MM.1S (cell line): ENCODE data around the gene FGGY.

Source experiments
- DNase-seq: peaks from one replicate; pipeline ENCODE4 v3.0.0-alpha.2; 2015
- H2AFZ ChIP-seq: fragments of 300-600 bp; sonication (generic); 2 replicates; pipeline ENCODE4 v1.6.0; 2016; ENCODE audit warnings: antibody characterized with exemption, low read length
- H3F3A ChIP-seq: fragments of 300-600 bp; sonication (generic); 2 replicates; pipeline ENCODE4 v1.6.1; 2016; ENCODE audit warnings: mild to moderate bottlenecking, antibody characterized with exemption, low read length, moderate library complexity, mixed read lengths; ENCODE audit not compliant: insufficient read depth
- H3K27ac ChIP-seq: fragments of 300-600 bp; sonication (generic); 2 replicates; pipeline ENCODE4 v1.5.1; 2016; ENCODE audit warnings: mild to moderate bottlenecking, low read length
- H3K27me3 ChIP-seq: fragments of 300-600 bp; sonication (generic); replicated peaks from 2 replicates; pipeline ENCODE4 v1.6.0; 2016; ENCODE audit warnings: low read length; ENCODE audit not compliant: insufficient read depth
- H3K36me3 ChIP-seq: fragments of 300-600 bp; sonication (generic); replicated peaks from 2 replicates; pipeline ENCODE4 v1.6.1; 2016; ENCODE audit warnings: mild to moderate bottlenecking, low read length, mixed read lengths; ENCODE audit not compliant: insufficient read depth
- H3K4me1 ChIP-seq: fragments of 300-600 bp; sonication (generic); 2 replicates; pipeline ENCODE4 v1.6.1; 2016; ENCODE audit warnings: low read length, mixed read lengths
- H3K4me2 ChIP-seq: fragments of 300-600 bp; sonication (generic); 2 replicates; pipeline ENCODE4 v1.6.0; 2016; ENCODE audit warnings: low read depth, low read length
- H3K4me3 ChIP-seq: fragments of 300-600 bp; sonication (generic); 2 replicates; pipeline ENCODE4 v1.5.1; 2016; ENCODE audit warnings: low read length, mixed read lengths
- H3K79me2 ChIP-seq: fragments of 300-600 bp; sonication (generic); 2 replicates; pipeline ENCODE4 v1.6.1; 2016; ENCODE audit warnings: mixed run types, low read length, mixed read lengths
- H3K9ac ChIP-seq: fragments of 300-600 bp; sonication (generic); 2 replicates; pipeline ENCODE4 v1.6.1; 2016; ENCODE audit warnings: low read length, mixed read lengths
- H3K9me2 ChIP-seq: fragments of 300-600 bp; sonication (generic); replicated peaks from 2 replicates; pipeline ENCODE4 v1.6.1; 2016; ENCODE audit warnings: mild to moderate bottlenecking, low read length, mixed read lengths; ENCODE audit not compliant: insufficient read depth
- H3K9me3 ChIP-seq: fragments of 300-600 bp; sonication (generic); replicated peaks from 2 replicates; pipeline ENCODE4 v1.6.1; 2016; ENCODE audit warnings: mild to moderate bottlenecking, low read length, mixed read lengths; ENCODE audit not compliant: insufficient read depth
- H4K20me1 ChIP-seq: fragments of 300-600 bp; sonication (generic); 2 replicates; pipeline ENCODE4 v1.6.1; 2016; ENCODE audit warnings: mild to moderate bottlenecking, low read length, moderate library complexity, mixed read lengths; ENCODE audit not compliant: insufficient read depth
- EZH2 ChIP-seq: fragments of 300-600 bp; sonication (generic); optimal IDR thresholded peaks from 2 replicates; pipeline ENCODE3; 2017; ENCODE audit warnings: low read depth, mild to moderate bottlenecking, antibody characterized with exemption, low read length, mixed read lengths
- EZH2phosphoT487 ChIP-seq: fragments of 300-600 bp; sonication (generic); IDR thresholded peaks from 2 replicates; pipeline ENCODE4 v1.6.1; 2018; ENCODE audit warnings: antibody characterized with exemption, low read length
- TF ChIP-seq, protein P1 (sequence below): fragments of 300-600 bp; sonication (generic); IDR thresholded peaks from 2 replicates; pipeline ENCODE4 v1.5.1; 2016; ENCODE audit warnings: antibody characterized with exemption, low read length, mixed read lengths

The FGGY gene

DNA sequence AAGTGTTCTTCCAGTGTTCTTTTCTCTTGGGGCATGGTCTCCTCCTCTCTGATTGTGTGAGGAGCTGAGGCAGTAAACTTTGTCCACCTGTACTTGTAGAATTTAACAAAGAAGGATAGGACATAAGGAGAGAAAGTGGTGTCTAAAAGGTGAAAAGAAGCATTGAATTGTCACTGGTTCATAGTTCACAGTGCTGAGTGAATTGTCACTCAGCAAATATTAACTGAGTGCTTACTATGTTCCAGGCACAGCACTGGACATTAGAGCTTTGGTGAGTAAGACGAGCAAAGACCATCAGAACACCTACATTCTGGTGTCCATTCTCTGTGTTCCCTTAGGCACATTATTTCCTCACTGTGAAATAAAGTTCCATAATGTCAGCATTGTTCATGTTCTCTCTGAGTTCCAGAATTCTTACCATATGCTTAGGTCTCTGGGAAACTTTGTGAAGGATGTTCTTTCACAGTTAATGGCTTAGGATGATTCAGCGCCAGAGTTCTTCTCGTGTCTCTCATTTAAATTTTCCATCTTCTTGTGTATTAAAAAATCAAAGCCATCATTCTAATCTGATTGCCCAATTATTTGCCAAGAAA lies 361.1 kb downstream of the FGGY start:
- Histone ChIP-seq H3K4me3 (no peak overlapping the region), H3F3A (no peaks in the 10 kb centered on the region), H3K4me1 (no peaks in the 10 kb centered on the region), H3K36me3 (no peaks in the 10 kb centered on the region), H3K4me2 (no peak overlapping the region), H3K9me3 (no peaks in the 10 kb centered on the region), H3K27me3 (no peaks in the 10 kb centered on the region), H4K20me1 (no peaks in the 10 kb centered on the region), H3K9ac (no peak overlapping the region), H2AFZ (no peak overlapping the region), H3K27ac (no peak overlapping the region), H3K9me2 (no peaks in the 10 kb centered on the region), H3K79me2 (no peaks in the 10 kb centered on the region)
- DNase-seq, result no peak
- TF ChIP-seq EZH2phosphoT487, result no peak
- TF ChIP-seq, protein P1, sequence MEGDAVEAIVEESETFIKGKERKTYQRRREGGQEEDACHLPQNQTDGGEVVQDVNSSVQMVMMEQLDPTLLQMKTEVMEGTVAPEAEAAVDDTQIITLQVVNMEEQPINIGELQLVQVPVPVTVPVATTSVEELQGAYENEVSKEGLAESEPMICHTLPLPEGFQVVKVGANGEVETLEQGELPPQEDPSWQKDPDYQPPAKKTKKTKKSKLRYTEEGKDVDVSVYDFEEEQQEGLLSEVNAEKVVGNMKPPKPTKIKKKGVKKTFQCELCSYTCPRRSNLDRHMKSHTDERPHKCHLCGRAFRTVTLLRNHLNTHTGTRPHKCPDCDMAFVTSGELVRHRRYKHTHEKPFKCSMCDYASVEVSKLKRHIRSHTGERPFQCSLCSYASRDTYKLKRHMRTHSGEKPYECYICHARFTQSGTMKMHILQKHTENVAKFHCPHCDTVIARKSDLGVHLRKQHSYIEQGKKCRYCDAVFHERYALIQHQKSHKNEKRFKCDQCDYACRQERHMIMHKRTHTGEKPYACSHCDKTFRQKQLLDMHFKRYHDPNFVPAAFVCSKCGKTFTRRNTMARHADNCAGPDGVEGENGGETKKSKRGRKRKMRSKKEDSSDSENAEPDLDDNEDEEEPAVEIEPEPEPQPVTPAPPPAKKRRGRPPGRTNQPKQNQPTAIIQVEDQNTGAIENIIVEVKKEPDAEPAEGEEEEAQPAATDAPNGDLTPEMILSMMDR, result no peak
- TF ChIP-seq EZH2, result no peak

DNA sequence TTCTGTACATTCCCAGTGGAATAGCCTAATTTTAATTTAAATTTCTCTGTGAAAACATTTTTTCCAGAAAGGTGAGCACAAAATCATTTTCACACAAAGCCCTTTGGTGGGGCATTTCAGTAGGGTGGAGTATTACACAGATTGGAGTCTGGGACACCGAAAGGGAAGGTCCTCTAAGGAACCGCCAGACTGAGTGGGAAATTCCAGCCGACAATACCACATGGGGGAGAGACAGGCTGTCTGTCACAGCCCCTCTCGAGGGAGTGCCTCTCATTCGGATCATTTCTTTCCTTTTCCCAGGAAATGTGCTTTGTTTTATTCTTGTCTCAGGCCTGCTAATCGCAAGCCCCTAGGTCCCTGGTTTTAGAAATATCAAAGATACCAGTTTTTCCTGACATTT lies 367.3 kb downstream of the FGGY start:
- H3K4me3 ChIP-seq, result no peak overlapping the region
- H3K4me1 ChIP-seq, result no peaks in the 10 kb centered on the region
- no peaks in the 10 kb centered on the region for H3K9me3 ChIP-seq
- no peak overlapping the region for H3K27ac ChIP-seq
- H3K9me2 ChIP-seq, result no peaks in the 10 kb centered on the region
- no peaks in the 10 kb centered on the region for H3F3A ChIP-seq
- H3K4me2 ChIP-seq, result no peak overlapping the region
- no peaks in the 10 kb centered on the region for H3K36me3 ChIP-seq
- no peak for DNase-seq
- no peaks in the 10 kb centered on the region for H3K27me3 ChIP-seq
- no peak overlapping the region for H2AFZ ChIP-seq
- no peaks in the 10 kb centered on the region for H4K20me1 ChIP-seq
- no peaks in the 10 kb centered on the region for H3K79me2 ChIP-seq
- no peak overlapping the region for H3K9ac ChIP-seq
- TF ChIP-seq, protein P1, result no peak
- TF ChIP-seq EZH2phosphoT487 (no peak), EZH2 (no peak)

DNA sequence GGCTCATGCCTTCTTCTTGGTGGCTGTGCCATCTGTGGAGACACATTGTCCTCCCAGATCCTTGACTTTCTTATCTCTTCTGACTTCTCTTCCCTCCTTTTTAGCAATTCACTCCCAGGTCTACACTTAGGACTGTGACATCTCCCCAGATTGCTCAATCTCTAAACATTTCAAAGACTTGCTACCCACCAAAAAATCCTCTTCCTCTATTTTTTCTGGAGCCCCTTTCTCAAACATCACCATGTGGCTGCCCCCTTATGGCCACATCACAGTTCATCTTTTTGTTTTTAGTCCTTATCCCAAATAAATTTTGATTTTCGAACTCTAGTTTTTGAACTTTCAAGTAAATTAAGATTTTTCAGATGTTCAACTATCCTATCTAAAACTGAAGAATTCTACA lies 369.2 kb downstream of the FGGY start:
- Histone ChIP-seq H4K20me1 (no peaks in the 10 kb centered on the region), H3F3A (no peaks in the 10 kb centered on the region), H3K79me2 (no peaks in the 10 kb centered on the region), H3K4me1 (no peaks in the 10 kb centered on the region), H3K36me3 (no peaks in the 10 kb centered on the region), H3K4me2 (no peak overlapping the region), H3K9ac (no peak overlapping the region), H3K27me3 (no peaks in the 10 kb centered on the region), H3K9me2 (no peaks in the 10 kb centered on the region), H3K27ac (no peak overlapping the region), H2AFZ (no peak overlapping the region), H3K4me3 (no peak overlapping the region), H3K9me3 (no peaks in the 10 kb centered on the region)
- DNase-seq, result no peak
- TF ChIP-seq EZH2phosphoT487 (no peak), EZH2 (no peak)
- TF ChIP-seq, protein P1, result peak; percentile 13; the same call in 1 of the 2 replicates
